GM19452 (cell line): Measurements from ENCODE around the gene ADAMTS8.

Source experiments
- ATAC-seq: cut with Tn5 transposase; IDR thresholded peaks from one replicate; pipeline ENCODE4 v1.9.1; 2021; ENCODE audit not compliant: unreplicated experiment

Gene ADAMTS8

GRCh38 chr11:130400781-130401483 is 27.5 kb downstream of the ADAMTS8 start:
- no peak for ATAC-seq

- ATAC-seq, result no peak
Observed at GRCh38 chr11:130399196-130399595, 29.2 kb downstream of the ADAMTS8 start.

- ATAC-seq, result no peak
Observed at GRCh38 chr11:130397780-130398179, 30.6 kb downstream of the ADAMTS8 start.

- no peak for ATAC-seq
Observed at GRCh38 chr11:130396965-130397364, 31.4 kb downstream of the ADAMTS8 start.

GRCh38 chr11:130394615-130395014 is 33.8 kb downstream of the ADAMTS8 start:
- ATAC-seq, result no peak

GRCh38 chr11:130391711-130392110 is 36.7 kb downstream of the ADAMTS8 start:
- ATAC-seq, result no peak

- no peak for ATAC-seq
Observed at GRCh38 chr11:130390071-130390758, 38.2 kb downstream of the ADAMTS8 start.

GRCh38 chr11:130389335-130389935 is 39.0 kb downstream of the ADAMTS8 start:
- no peak for ATAC-seq

GRCh38 chr11:130388607-130389205 is 39.7 kb downstream of the ADAMTS8 start:
- ATAC-seq, result no peak

- ATAC-seq, result no peak
Observed at GRCh38 chr11:130386056-130386455, 42.4 kb downstream of the ADAMTS8 start.

- no peak for ATAC-seq
Observed at GRCh38 chr11:130383344-130384211, 44.8 kb downstream of the ADAMTS8 start.

- ATAC-seq, result no peak
Observed at GRCh38 chr11:130381317-130381716, 47.1 kb downstream of the ADAMTS8 start.

GRCh38 chr11:130380778-130381177 is 47.6 kb downstream of the ADAMTS8 start:
- ATAC-seq, result no peak

GRCh38 chr11:130379276-130379675 is 49.1 kb downstream of the ADAMTS8 start:
- no peak for ATAC-seq

GRCh38 chr11:130370845-130371590 is 57.4 kb downstream of the ADAMTS8 start:
- no peak for ATAC-seq

GRCh38 chr11:130369713-130370112 is 58.7 kb downstream of the ADAMTS8 start:
- ATAC-seq, result no peak

- no peak for ATAC-seq
Observed at GRCh38 chr11:130369141-130369691, 59.2 kb downstream of the ADAMTS8 start.

- ATAC-seq, result no peak
Observed at GRCh38 chr11:130359419-130359818, 69.0 kb downstream of the ADAMTS8 start.

- ATAC-seq, result no peak
Observed at GRCh38 chr11:130358398-130358797, 70.0 kb downstream of the ADAMTS8 start.
